HG03175 (cell line): Measurements from ENCODE around the gene FGF18.

ENCODE experiments used
- ATAC-seq: cut with Tn5 transposase; IDR thresholded peaks from one replicate; pipeline ENCODE4 v1.9.1; 2021; ENCODE audit warnings: mild to moderate bottlenecking, moderate library complexity; ENCODE audit not compliant: unreplicated experiment

The FGF18 gene

GRCh38 chr5:171464829-171465228, 45.4 kb downstream of the FGF18 start:
- ATAC-seq, result no peak

- ATAC-seq, result no peak
Measured at GRCh38 chr5:171467107-171467506, 47.7 kb downstream of the FGF18 start.

DNA sequence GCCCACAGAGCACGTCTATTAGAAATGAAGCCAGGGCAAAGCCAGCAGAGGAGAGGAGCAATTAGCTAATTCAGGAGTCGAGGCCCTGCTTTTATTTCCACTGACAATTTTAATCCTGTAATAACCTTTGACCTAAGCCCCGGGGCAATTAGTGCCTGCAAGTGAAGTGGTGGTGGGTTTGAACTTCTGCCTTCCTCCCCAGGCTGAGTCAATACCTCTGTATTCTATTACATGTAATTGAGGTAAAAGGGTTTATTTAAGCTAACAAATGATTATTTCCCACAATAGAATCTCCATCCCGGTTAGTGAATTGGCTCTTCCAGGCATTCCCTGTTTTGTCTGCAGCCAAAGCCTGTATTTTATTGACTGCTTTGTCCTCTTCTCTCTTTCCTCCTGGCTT, 49.9 kb downstream of the FGF18 start:
- ATAC-seq, result no peak

- no peak for ATAC-seq
Measured at GRCh38 chr5:171470420-171470819, 51.0 kb downstream of the FGF18 start.

GRCh38 chr5:171474230-171474813, 54.9 kb downstream of the FGF18 start:
- no peak for ATAC-seq

DNA sequence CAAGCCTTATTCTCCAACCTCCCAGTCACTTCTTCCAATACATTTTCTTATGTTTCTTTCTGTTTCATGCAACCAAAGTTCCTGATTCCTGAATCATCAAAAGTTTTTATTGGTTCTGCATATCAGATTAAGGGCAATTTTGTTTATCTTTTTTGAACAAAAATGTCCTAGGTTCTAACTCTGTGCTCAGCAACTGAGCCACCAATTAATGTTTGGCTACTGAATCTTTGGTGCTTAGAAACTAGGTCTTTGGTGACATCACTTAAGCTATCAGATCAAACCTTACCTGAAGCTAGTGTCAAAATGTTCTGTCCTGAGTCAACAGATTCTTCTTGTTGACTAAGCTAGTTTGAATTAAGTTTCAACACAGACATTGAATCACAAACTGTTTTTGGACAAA, 56.1 kb downstream of the FGF18 start:
- ATAC-seq, result no peak

DNA sequence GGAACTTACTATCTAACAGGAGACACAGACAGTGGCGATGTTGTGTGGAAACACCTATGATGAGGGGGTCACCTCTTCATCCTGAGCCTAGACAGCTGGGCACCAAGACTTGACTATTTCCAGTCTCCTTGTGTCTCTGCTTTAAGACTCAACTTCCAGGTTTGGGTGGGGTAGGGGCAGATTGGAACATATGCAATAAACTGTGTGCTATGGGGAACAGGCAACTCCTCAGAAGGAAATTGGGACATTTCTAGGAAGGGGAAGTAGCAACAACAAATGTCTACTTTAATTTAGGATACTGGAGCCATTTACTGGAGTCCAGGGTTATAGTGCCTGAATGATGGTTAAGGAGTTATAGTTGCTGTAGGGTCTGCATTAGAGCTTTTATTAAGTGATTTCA, 57.3 kb downstream of the FGF18 start:
- ATAC-seq, result no peak

- no peak for ATAC-seq
Measured at GRCh38 chr5:171477101-171477500, 57.7 kb downstream of the FGF18 start.

DNA sequence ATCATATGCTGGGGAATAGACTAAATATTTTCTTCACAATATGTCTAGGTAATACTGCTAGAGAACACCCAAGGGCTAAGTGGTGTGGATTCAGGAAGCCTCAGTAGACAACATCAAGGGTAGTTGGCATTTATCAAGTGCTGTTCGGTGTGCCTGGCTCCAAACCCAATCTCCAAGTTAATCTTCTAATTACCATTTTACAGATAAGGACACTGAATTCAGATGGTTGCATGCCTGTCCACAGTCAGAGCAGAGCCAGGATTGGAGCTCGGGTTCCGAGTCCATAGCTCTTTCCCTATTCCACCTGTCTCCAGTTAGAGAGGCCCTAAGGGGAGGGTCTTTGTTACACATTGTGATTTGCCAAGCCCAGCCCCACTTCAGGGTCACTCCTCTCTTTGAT, 58.2 kb downstream of the FGF18 start:
- no peak for ATAC-seq

DNA sequence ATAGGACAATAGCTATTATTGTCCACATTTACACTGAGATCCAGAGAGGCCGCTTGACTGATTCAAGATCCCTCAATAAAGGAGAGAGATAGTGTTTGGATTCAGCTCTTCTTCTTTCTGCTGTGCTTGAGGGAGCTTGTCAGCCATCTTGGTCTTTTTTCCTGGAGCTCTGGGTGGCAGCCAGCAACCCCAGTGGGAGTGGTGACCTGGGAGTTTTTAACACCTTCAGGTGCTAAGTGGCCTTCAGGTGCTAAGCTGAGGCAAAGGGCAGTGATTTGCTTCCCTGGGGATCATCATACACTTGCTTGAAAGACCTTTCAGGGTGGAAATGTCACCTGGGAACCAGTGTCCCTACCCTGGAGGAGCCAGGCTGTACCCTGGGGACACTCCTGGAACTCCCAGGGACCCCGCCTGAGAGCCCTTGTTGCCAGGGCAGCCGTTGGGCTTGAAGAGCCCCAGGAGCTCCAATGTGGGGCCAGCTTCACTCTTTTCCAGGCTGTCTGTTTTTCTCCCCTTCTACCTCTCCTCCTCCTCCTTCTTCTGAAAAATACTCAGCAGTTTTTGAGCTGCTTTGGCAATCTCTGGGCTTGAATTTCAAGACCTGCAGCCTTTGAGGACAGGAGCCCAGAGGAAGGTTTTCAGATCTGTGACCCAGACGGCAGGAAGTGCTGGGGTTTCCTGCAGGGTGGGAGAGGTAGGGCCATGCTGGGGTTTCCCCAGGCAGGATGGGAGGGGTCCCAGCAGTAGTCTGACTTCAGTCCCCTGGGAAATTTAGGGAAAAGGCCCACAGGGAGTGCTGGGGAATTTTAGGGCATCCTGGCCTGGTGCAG, 59.7 kb downstream of the FGF18 start:
- no peak for ATAC-seq

- no peak for ATAC-seq
Measured at GRCh38 chr5:171479776-171480125, 60.3 kb downstream of the FGF18 start.

DNA sequence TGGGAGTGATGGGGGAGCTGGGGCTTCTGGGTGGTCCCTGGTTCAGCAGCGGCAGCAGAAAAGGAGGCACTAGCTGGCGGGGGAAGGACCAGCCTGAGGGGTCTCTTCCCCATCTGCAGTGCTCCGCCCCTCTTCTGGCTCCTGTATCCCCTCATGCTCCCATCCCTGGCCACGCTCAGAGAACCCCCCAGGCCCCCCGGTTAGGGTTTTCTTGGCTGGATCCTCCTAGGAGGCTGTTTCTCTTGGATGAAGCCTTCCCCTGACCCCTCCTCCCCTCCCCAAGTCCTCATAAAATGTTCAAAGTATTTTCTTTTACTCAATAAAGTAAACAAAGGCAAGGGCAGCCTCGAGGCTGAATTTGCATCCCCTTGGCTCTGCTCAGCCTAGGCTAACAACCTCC, 60.8 kb downstream of the FGF18 start:
- no peak for ATAC-seq

DNA sequence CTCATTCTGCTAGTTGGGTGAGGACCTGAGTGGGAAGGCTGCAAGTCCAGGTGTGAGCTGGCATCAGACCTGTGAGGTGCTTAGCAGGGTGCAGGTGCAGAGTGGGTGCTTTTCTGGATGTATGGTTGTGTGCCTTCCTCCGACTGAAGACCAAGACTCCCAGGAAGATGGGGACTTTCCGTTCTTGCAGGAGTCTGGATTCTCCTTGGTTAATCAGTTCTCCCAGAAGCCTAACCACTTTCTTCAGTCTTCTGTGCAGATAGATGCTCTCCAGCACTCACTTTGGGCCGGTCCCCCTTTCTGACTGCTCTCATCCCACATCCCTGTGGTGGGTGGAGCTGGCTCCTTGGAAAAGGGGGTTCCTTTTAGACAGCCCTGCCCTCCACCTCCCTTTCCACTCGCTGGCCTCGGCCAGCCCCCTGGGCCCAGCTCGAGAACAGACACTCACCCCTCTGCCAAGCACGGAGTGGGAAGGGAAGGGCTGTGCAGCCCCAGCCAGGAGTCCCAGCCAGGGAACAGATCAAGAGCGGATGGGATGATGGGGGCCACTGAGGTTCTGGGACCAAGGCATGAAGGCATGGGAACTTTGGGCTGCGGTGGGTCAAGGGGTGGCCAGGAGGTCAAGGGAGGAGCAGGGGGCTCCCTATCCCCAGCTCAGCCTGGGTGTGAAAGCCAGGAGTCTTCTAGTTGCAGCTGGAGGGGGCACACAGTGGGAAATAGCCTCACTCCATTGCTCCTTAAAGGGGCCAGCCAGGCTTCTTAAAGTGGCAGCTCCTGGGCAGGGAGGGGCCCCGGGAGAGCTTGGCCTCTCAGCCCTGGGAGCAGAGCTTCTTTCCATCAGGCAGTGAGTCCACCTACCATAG, 62.4 kb downstream of the FGF18 start:
- ATAC-seq, result no peak

DNA sequence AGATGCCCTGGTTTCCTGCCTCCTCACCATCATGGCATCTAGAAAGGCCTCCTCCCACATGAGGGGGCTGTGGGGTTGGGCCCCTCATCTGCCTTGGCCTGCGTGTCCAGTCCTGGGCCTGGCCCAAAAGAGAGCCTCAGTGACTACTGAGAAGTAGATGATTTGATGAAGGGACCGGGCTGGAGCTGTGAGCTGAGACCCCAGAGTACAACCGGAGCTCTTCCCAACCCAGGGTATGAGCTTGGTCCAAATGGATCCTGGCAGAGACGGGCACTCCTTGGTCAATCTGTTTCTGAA, 62.9 kb downstream of the FGF18 start:
- ATAC-seq, result no peak

GRCh38 chr5:171483551-171484135, 64.2 kb downstream of the FGF18 start:
- ATAC-seq, result no peak

DNA sequence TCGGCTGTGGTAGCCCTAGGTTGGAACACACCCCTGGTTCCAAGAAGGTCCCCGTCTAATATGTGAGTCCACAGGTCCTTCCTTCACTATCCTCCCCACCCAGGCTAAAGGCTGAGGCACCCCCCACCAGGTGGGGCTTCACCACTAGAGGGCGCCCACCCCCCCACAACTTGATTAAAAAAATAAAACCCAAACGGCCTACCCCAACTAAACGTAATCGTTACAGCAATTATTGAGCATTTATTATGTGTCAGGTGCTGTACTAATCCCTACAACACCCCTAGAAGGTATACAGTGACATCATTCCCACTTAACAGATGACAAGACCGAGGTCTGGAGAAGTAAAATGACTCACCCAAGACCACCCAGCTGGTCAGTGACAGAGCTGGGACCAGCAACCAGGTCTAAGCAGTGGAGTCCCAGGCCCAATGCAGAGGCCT, 65.0 kb downstream of the FGF18 start:
- no peak for ATAC-seq

DNA sequence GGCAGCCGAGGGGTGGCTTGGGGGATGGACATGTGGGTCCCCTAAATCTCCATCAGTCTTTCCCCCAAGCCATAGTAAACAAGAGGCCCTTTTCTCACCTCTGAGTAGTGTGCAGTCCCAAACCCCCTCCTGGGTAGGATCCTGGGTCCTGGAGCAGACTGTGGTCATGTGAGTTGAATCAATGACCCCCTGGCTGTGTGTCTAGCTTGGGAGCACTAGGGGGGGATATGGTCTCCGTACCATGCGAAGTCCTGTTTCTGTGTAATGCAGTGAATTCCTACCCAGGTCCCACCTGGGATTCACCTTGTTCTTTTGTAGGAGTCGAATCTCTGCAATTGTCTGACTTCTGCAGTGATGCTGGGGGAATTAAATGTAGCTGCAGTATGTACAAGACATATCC, 66.2 kb downstream of the FGF18 start:
- ATAC-seq, result no peak

- no peak for ATAC-seq
Measured at GRCh38 chr5:171486613-171487012, 67.2 kb downstream of the FGF18 start.

DNA sequence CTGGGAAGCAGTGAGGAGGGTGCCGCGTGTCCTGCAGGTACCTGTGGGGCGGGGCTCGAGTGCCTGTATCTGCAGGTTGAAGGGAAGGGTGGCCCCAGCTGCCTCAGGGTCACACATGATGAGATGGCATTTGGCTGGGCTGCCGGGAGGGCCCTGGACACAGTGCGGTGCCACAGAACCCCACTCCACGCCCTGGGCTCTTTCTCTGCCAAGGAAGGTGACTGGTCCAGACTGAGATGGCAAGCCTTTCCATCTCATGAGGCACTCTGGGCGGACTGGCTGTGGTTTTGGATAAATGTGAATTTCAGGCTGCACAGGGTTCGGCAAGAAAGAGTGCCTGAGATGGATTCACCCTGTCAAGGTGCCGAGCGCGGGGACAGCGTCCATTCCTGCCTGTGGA, 69.4 kb downstream of the FGF18 start:
- no peak for ATAC-seq

DNA sequence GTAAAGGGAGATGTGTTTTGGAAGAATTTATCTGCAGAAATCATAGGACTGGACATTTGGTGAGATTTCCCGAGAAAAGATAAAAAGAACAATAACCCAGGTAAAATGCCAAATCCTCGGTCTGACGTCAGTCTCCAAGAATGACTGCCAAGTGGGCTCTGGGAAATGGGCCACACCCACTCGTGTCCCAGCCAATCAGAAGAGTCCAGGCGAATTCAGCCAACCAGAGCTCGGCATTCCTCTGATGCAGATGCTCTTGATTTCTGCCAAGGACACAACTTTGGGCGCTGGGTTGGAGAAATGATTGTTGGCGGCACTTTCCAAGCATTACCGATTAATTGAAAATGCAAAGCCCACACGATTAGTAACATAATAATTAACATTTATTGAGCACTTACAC, 73.3 kb downstream of the FGF18 start:
- no peak for ATAC-seq

GRCh38 chr5:171493646-171494393, 74.4 kb downstream of the FGF18 start:
- no peak for ATAC-seq
